Activated T-helper 17 cell treated with anti-CD3 and anti-CD28 coated beads, Interleukin-2, amount 50 U/mL, for 72 hours (primary cell): ENCODE results near the gene PHF12. TPM values are rescaled to one million over a fixed set of nuclear protein-coding genes. Genes with fewer than 3 reads are reported as not detected.

Experiments
- ATAC-seq: fragments of 150-1000 bp; cut with Tn5 transposase; replicated peaks from 2 replicates; pipeline ENCODE4 v1.10.0; 2021; ENCODE audit warnings: mild to moderate bottlenecking, moderate library complexity
- H3K27ac Mint-ChIP-seq: one replicate; pipeline ENCODE4 v1.8.0; 2022; ENCODE audit warnings: mixed read lengths
- H3K27me3 Mint-ChIP-seq: one replicate; pipeline ENCODE4 v1.8.0; 2022; ENCODE audit warnings: mixed read lengths
- H3K36me3 Mint-ChIP-seq: one replicate; pipeline ENCODE4 v1.8.0; 2022; ENCODE audit warnings: low read depth, mild to moderate bottlenecking, mixed read lengths
- H3K4me1 Mint-ChIP-seq: one replicate; pipeline ENCODE4 v1.8.0; 2022; ENCODE audit warnings: mixed read lengths
- H3K4me3 Mint-ChIP-seq: one replicate; pipeline ENCODE4 v1.8.0; 2022; ENCODE audit warnings: mild to moderate bottlenecking, mixed read lengths
- H3K9me3 Mint-ChIP-seq: one replicate; pipeline ENCODE4 v1.8.0; 2022; ENCODE audit warnings: mixed read lengths
- total RNA-seq, 2 donors: library from RNA; stranded (reverse); gene quantifications; one replicate each; pipeline ENCODE4 v1.2.3, GENCODE V29; 2022

PHF12 gene
- total RNA-seq, 2 donors from 2014 or later, result 56.9 to 60.2 TPM

DNA sequence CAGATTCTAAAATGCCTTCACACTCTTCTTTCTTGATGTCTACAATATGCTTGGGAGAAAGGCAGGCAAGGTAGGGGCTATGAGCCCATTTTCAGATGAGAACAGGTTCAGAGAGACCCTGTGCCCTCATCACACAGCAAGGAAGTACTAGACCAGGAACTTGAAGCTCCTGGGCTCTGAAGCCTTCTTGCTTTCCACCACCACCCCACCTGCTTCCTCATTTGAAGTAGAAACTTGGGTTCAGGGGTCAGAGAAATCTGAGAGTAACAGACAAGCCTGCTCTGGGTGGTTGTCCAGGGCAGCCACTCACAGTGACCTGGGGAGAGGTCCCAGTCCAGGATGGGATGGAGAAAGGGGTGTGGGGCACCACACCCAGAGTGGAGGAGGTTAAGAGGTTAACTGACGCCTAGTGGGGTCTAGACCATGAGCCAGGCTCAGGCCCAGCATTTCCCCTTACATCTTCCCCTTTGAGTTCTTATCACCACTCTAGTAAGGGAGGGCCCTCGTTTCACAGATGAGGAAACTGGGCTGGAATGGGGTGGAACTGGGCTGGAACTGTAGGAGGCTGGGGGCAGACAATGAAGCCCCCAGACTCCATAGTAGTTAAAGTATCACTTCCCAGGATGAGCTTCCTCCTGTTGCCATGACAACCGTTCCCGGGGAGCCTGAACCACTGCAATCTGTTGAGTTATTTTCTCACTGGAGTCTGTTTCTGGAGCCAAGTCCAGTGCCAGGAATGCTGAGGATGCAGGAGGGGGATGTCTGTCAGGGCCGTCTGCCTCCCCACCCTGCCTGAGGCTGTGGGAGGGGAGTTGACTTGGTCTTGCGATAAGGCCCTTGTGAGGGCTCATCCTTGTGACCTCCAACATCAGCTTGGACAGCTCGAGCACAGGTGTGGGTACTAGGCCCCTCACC, 16.2 kb upstream of the PHF12 start:
- peak overlapping the region; percentile 42 for H3K27ac Mint-ChIP-seq
- ATAC-seq, result no peak
- no peaks in the 10 kb centered on the region for H3K9me3 Mint-ChIP-seq

DNA sequence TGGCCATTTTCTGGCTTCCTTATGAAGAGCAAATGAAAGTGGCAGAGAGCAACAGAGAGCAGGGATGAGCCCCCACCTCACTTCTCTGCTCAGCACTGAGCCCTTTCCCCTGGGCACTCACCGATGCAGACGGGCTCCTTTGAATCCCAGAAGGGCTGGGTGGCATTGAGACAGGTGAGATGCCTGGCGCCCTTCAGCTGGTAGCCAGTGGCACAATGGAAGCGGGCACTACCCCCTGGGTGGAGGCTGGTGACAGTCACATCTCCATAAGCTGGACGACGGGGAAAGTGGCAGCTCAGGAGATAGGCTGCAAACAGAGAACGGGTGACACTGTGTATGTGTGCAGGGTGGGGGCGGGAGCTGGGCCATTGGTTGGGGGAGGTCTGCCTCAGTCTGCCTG, 12.5 kb upstream of the PHF12 start:
- Mint-ChIP-seq H3K4me1 (no peaks in the 10 kb centered on the region), H3K9me3 (no peaks in the 10 kb centered on the region), H3K4me3 (no peak overlapping the region), H3K27ac (no peak overlapping the region), H3K27me3 (peaks cover 13% of the 10 kb centered on the region), H3K36me3 (no peaks in the 10 kb centered on the region)
- no peak for ATAC-seq

More for the DNA sequence above, 16.2 kb upstream of the PHF12 start:
- no peak overlapping the region for H3K4me3 Mint-ChIP-seq
- H3K36me3 Mint-ChIP-seq, result no peaks in the 10 kb centered on the region
- peaks cover 10% of the 10 kb centered on the region for H3K27me3 Mint-ChIP-seq
- no peaks in the 10 kb centered on the region for H3K4me1 Mint-ChIP-seq

DNA sequence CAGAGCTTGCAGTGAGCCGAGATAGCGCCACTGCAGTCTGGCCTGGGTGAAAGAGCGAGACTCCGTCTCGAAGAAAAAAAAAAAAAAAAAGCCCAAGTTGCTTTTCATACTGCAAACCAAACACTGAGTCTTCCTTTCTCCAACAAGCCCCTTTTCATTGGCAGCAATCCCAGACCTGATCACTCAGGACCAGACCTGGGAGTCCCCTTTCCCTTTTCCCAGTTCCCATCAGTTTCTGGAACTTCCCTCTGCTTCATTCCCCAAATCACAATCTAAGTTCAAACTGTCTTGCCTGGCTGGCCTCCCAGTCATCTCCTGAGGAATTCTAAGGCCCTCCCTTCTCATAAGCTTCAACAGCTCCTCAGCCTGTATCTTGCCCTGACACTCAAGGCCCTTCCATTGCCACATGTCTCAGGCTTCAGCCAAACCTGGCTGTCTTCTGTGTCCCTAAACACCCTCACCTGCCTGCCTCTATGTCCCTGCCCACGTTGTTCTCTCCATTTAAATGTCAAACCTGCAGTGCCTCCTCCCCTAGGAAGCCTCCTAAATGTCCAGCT, 11.8 kb upstream of the PHF12 start:
- no peak for ATAC-seq
- Mint-ChIP-seq H3K9me3 (no peaks in the 10 kb centered on the region), H3K27ac (no peak overlapping the region), H3K27me3 (peaks cover 13% of the 10 kb centered on the region), H3K36me3 (no peaks in the 10 kb centered on the region), H3K4me3 (no peak overlapping the region), H3K4me1 (no peaks in the 10 kb centered on the region)

DNA sequence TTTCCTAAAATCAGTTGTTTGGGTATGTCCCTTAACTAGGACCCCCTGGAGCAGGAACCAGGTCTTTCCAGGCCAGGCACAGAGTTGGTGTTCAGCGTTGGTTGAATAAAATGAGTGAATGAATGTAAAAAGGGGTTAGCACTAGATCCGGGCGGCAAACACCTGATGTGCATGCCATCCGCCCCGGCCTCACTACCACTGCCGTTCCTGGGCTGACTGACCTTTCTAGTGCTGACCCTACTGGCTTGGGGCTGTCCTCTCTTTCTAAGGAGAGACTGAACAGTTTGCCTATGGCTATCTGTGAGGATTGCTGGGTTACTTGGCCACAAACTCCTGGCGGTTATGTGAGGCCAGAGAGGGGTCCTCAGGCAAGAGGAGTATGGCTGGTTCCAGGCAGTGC, 10.1 kb upstream of the PHF12 start:
- no peak for ATAC-seq
- peaks cover 13% of the 10 kb centered on the region for H3K27me3 Mint-ChIP-seq
- no peaks in the 10 kb centered on the region for H3K4me1 Mint-ChIP-seq
- H3K4me3 Mint-ChIP-seq, result no peak overlapping the region
- no peaks in the 10 kb centered on the region for H3K36me3 Mint-ChIP-seq
- H3K9me3 Mint-ChIP-seq, result no peaks in the 10 kb centered on the region
- no peak overlapping the region for H3K27ac Mint-ChIP-seq

DNA sequence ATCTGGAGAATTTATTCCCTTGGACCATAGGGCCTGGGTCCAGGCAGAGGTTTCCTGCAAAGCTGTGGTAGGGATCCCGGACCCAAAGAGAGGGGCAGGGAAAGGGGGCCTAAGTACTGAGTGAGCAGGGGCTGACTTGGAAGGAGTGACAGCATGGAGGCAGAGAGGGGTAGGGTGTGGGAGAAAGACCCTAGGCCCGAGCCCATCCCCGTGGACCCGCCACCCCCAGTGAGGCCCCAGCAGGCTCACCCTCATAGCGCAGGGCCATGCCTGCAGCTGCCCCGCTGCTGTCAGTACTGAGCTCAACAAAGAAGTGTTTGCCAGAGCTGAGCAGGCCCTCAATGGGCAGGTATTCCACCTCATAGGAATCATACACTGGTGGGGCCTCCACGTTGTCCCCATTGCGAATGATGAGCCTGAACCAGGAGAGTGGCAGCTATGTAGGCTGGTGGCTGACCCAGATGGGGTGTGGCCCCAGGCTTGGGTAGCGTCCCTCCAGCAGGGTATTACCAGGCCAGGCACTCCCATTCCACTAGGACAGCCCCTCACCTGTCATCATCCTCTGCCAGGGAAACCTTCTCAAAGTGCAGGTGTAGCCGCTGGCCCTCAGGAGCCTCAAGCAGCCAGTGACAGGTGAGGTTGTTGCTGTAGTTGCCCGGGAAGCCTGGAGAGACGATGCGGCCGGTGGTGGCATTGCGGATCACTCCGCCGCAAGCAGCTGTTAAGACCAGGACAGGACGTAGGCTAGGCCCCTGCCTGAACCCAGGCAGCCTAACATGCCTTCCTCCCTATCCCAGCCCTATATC, 9.1 kb upstream of the PHF12 start:
- Mint-ChIP-seq H3K9me3 (no peaks in the 10 kb centered on the region), H3K4me3 (no peak overlapping the region), H3K27ac (no peak overlapping the region), H3K4me1 (no peaks in the 10 kb centered on the region), H3K36me3 (no peaks in the 10 kb centered on the region), H3K27me3 (peaks cover 13% of the 10 kb centered on the region)
- ATAC-seq, result no peak

DNA sequence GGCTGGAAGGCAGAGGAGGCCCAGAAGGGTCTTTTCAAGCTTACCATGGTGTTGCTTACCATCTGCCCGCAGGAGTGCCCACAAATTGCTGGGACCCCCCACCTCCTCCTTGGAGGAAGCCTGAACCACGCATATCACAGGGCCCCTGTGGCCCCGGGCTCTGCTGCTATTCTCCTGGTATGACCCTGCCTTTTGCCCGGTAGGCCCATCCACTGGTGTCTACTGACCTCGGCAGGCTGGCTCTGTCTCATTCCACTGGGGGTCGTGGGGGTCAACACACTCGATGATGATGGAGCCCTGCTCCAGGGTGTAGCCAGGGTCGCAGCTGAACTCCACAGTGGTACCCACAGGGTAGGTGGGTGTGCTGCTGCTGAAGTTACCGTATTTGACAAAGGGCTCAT, 8.2 kb upstream of the PHF12 start:
- ATAC-seq, result no peak
- Mint-ChIP-seq H3K36me3 (no peaks in the 10 kb centered on the region), H3K4me3 (no peak overlapping the region), H3K9me3 (no peaks in the 10 kb centered on the region), H3K4me1 (no peaks in the 10 kb centered on the region), H3K27ac (no peak overlapping the region), H3K27me3 (peaks cover 13% of the 10 kb centered on the region)

DNA sequence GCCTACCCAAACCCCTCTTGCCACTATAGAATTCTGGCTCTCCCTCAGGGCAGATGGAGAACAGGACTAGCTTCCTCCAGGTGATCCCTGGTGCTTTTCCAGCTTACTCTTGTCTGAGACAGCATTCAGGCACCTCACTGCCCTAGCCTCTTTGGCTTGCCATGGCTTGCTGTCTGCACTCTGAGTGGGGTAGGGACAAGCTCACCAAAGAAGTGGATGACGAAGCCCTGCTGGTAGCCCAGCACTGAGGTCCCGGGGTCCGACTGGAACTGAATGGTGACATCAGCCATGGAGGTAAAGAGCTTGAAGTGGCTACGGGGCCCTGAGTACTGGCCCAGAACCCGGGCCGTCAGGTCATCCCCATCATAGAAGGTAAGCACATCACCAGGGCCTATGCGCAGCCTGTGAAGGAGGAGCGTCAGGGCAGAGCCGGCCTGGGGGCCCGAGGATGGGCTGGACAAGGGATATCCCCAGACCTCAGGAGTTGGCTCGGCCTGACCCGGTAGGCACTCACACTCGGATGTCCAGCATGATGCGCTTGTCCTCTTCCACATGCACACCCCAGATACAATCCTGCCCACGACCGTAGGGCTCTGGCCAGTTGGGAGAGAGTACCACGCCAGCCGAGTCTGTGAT, 7.6 kb upstream of the PHF12 start:
- Mint-ChIP-seq H3K9me3 (no peaks in the 10 kb centered on the region), H3K36me3 (no peaks in the 10 kb centered on the region), H3K27me3 (peaks cover 13% of the 10 kb centered on the region), H3K27ac (no peak overlapping the region), H3K4me1 (no peaks in the 10 kb centered on the region), H3K4me3 (no peak overlapping the region)
- ATAC-seq, result no peak

DNA sequence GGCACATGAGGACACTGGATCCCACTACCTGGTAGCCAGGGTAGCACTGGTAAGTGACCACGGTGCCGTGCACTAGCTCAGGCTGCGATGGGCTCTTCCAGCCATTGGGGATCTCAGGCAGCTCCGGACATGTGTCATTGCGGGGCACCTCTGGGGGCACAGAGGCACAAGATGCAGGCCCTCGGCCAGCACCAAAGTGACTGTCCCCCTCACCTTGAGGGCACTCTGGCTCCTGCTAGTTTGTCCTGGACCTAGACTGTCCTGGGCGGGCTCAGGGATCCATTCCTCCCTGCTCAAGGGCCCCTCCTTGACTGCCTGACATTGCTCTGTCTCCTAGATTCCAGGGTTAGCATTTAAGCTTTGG, 6.7 kb upstream of the PHF12 start:
- H3K4me1 Mint-ChIP-seq, result no peaks in the 10 kb centered on the region
- no peaks in the 10 kb centered on the region for H3K9me3 Mint-ChIP-seq
- peaks cover 3% of the 10 kb centered on the region for H3K27me3 Mint-ChIP-seq
- no peak for ATAC-seq
- no peak overlapping the region for H3K4me3 Mint-ChIP-seq
- H3K36me3 Mint-ChIP-seq, result no peaks in the 10 kb centered on the region
- no peak overlapping the region for H3K27ac Mint-ChIP-seq

DNA sequence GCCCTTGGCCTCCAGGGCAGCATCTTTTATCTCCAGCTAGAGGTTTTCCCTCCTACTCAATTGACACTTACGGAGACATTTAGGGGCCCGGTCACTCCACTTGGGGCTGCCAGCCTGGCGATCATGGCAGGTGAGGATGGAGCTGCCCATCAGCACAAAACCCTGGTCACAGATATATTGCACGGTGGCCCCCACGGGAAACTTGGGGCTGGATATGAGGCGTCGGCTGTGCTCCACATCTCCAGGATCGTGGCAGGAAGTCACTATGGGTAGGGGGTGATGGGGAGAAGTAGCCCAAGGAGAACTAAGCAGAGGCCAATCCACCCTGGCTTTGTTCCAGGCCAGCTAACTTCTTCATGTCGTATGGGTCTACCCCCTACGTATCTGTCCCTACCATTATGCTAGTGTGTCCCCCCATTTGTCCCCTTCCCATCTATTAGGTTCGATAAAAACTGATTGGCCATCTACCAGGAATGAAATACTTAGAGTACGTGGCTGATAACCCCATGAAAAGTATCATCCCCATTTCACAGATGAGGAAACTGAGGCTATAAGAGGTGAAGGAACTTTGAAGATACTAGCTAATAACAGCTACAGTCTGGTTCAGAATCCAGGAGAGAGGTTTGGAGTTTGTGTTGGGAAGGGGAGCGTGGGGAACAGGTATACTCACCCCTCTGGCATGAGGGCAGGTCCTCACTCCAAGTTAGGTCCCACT, 6.1 kb upstream of the PHF12 start:
- Mint-ChIP-seq H3K9me3 (no peaks in the 10 kb centered on the region), H3K27ac (no peak overlapping the region), H3K27me3 (peaks cover 3% of the 10 kb centered on the region), H3K4me1 (no peaks in the 10 kb centered on the region), H3K4me3 (no peak overlapping the region), H3K36me3 (no peaks in the 10 kb centered on the region)
- no peak for ATAC-seq

DNA sequence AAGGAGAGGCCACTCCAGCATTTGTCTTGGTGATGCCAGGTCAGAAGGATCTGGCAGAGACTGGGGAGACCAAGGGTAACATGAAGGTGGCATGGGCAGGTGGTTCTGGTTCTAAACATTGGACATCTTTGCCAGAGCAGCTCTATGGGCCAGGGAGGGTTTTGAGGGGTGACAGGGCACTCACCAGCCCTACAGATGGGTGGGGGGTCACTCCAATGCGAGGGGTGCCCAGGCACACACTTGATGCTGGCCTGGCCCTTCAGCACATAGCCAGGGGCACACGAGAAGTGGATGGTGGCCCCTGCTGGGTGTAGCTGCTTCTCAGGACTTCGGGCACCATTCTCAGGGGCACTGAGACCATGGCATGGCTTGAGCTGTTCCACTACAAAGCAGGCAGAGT, 5.5 kb upstream of the PHF12 start:
- Mint-ChIP-seq H3K36me3 (no peaks in the 10 kb centered on the region), H3K27me3 (no peaks in the 10 kb centered on the region), H3K4me1 (no peaks in the 10 kb centered on the region), H3K9me3 (no peaks in the 10 kb centered on the region), H3K27ac (no peak overlapping the region), H3K4me3 (no peak overlapping the region)
- ATAC-seq, result no peak

DNA sequence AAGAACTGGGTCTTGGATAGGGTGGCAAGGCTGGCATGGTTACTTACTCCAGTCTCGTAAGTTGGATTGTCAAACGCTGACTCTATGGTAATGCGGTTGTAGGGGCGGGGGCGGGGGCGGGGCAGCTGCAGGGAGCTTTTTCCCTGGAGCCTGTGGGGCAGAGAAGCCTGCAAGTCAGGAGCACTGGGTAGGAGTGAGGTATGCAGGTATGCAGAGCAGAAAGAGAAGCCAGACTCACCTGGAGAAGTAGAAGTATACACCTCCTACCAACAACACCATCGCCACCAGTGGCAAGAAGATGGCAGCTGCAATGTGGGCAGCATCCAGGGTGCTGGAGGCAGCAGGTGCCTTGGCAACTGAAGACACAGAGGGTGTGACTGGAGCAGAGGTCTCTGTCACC, 4.8 kb upstream of the PHF12 start:
- no peaks in the 10 kb centered on the region for H3K27me3 Mint-ChIP-seq
- no peak overlapping the region for H3K27ac Mint-ChIP-seq
- no peaks in the 10 kb centered on the region for H3K36me3 Mint-ChIP-seq
- H3K4me1 Mint-ChIP-seq, result no peaks in the 10 kb centered on the region
- no peak for ATAC-seq
- H3K4me3 Mint-ChIP-seq, result no peak overlapping the region
- no peaks in the 10 kb centered on the region for H3K9me3 Mint-ChIP-seq

DNA sequence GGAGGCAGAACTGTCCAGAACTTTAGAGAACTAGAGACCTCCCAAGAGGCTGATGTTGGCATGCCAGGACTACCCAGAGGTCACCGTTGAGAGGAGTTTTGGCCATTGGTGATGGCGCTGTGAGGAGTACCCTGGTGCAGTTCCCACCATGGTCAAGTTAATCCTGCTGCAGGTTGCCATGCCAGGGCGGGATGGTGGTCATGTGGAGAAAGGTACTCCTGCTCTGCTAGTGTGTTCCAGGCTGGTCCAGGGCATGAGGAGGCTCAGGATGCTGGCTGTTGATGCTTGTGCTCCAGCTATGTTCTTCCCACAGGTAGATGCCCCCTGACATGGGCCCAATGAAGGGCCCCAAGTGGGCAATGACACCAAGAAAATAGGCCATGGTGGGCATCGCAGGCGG, 4.1 kb upstream of the PHF12 start:
- H3K36me3 Mint-ChIP-seq, result peaks cover 4% of the 10 kb centered on the region
- H3K4me3 Mint-ChIP-seq, result no peak overlapping the region
- H3K9me3 Mint-ChIP-seq, result no peaks in the 10 kb centered on the region
- no peaks in the 10 kb centered on the region for H3K4me1 Mint-ChIP-seq
- no peak overlapping the region for H3K27ac Mint-ChIP-seq
- H3K27me3 Mint-ChIP-seq, result no peaks in the 10 kb centered on the region
- ATAC-seq, result no peak

DNA sequence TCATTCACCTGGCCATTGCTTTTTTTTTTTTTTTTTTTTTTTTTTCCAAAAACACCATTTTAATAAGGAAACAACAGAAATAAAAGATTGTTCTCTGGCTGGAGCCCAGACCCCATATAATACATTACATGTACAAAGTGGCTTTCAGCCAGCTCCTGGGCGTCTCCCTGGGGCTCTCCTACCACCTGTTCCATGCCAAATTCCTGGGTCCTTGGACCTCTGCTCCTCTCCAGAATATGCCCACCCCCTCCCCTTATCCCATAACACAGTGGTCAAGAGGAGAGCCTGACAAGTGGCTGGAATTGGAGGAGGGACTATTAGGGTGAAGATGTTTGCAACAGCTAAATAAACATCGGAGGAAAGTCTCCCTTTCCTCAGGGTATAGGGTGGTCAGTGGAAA, 3.6 kb upstream of the PHF12 start:
- ATAC-seq, result no peak
- peaks cover 9% of the 10 kb centered on the region for H3K36me3 Mint-ChIP-seq
- H3K9me3 Mint-ChIP-seq, result no peaks in the 10 kb centered on the region
- H3K4me1 Mint-ChIP-seq, result no peaks in the 10 kb centered on the region
- no peak overlapping the region for H3K27ac Mint-ChIP-seq
- no peaks in the 10 kb centered on the region for H3K27me3 Mint-ChIP-seq
- H3K4me3 Mint-ChIP-seq, result no peak overlapping the region
